Transverse colon (tissue), 4 donors: ENCODE results near the gene IQSEC2. TPM values are rescaled to one million over a fixed set of nuclear protein-coding genes. Genes with fewer than 3 reads are reported as not detected.
A peak's percentile ranks its signal among the peaks of the same experiment; 100 is the strongest.

ENCODE experiments used
- DNase-seq: peaks from one replicate; pipeline ENCODE4 v3.0.0-alpha.2; 2019
- H3K27ac ChIP-seq, 4 donors: fragments of 200-600 bp; sonication (generic); 2 replicates each; pipeline ENCODE4 v1.5.1; 2016 to 2018; ENCODE audit warnings: inconsistent platforms in 4 of 4
- H3K27me3 ChIP-seq: fragments of 200-600 bp; sonication (generic); 2 replicates; pipeline ENCODE4 v1.5.1; 2017; ENCODE audit warnings: inconsistent platforms
- H3K36me3 ChIP-seq, 4 donors: fragments of 200-600 bp; sonication (generic); 2 replicates each; pipeline ENCODE4 v1.5.1; 2017 to 2019; ENCODE audit warnings: inconsistent platforms in 4 of 4
- H3K4me1 ChIP-seq, 4 donors: fragments of 200-600 bp; sonication (generic); 2 replicates each; pipeline ENCODE4 v1.5.1; 2017 to 2020; ENCODE audit warnings: inconsistent platforms in 4 of 4
- H3K4me3 ChIP-seq, 4 donors: fragments of 200-600 bp; sonication (generic); 1 replicate in 1 of 4; 2 replicates in 3 of 4; pipeline versions ENCODE4 v1.5.1 to v1.6.1; 2017 to 2019; ENCODE audit warnings: inconsistent platforms in 4 of 4
- H3K9me3 ChIP-seq, 2 donors: fragments of 200-600 bp; sonication (generic); 2 replicates each; pipeline ENCODE4 v1.5.1; 2017 to 2019; ENCODE audit warnings: inconsistent platforms in 2 of 2
- EP300 ChIP-seq: sonication (generic); formaldehyde crosslinking; IDR thresholded peaks from one replicate; pipeline ENCODE4 v1.6.1; 2017; ENCODE audit warnings: antibody characterized with exemption, low read depth
- POLR2A ChIP-seq: fragments of 450-650 bp; IDR thresholded peaks from one replicate; pipeline ENCODE4 v1.6.1; 2016; ENCODE audit warnings: antibody characterized with exemption, mild to moderate bottlenecking, moderate library complexity
- POLR2AphosphoS5 ChIP-seq, 3 donors: sonication (generic); formaldehyde crosslinking; IDR thresholded peaks; one replicate each; pipeline ENCODE4 v1.6.1; 2016; ENCODE audit warnings: antibody characterized with exemption in 3 of 3
- WGBS, 2 donors: methylation state at CpG; one replicate each; pipeline ENCODE4 v1.1.5; 2018; ENCODE audit warnings: low coverage in 1 of 2; 5-methylcytosine and 5-hydroxymethylcytosine counted together
- in situ Hi-C, 4 donors: fragments of 200-750 bp; cut with MboI; loops; one replicate each; pipeline versions ENCODE4 v1.15.0 to v1.15.1; 2017; ENCODE audit warnings: low sequenced_read_pairs in 3 of 4, low pct_ligation_motif_present in 1 of 4, low pct_unique_long_range_greater_than_20kb in 1 of 4
- intact Hi-C: fragments of 100-400 bp; cut with DNase I; formaldehyde crosslinking; loops from one replicate; pipeline ENCODE4 v1.15.1; 2023; ENCODE audit warnings: low total_unique reads
- total RNA-seq, 4 donors: library from RNA; depleted of rRNA; stranded (reverse); fragments of >200 nt; gene quantifications; one replicate each; pipeline ENCODE4 v1.1.0, GENCODE V29; 2016
- TF ChIP-seq, protein P1 (sequence below), 5 experiments: fragments of 200-600 bp in 3 of 5; fragments of 450-650 bp in 2 of 5; sonication (generic) in 3 of 5; IDR thresholded peaks; 1 replicate in 2 of 5; 2 replicates in 3 of 5; pipeline ENCODE4 v1.5.1; 2016 to 2017; ENCODE audit warnings: antibody characterized with exemption in 5 of 5, inconsistent platforms in 3 of 5, mild to moderate bottlenecking in 2 of 5, moderate library complexity in 1 of 5

Gene IQSEC2
- total RNA-seq, 4 donors from 2014 or later = 41.2 to 104 (median 46.3) TPM

DNA sequence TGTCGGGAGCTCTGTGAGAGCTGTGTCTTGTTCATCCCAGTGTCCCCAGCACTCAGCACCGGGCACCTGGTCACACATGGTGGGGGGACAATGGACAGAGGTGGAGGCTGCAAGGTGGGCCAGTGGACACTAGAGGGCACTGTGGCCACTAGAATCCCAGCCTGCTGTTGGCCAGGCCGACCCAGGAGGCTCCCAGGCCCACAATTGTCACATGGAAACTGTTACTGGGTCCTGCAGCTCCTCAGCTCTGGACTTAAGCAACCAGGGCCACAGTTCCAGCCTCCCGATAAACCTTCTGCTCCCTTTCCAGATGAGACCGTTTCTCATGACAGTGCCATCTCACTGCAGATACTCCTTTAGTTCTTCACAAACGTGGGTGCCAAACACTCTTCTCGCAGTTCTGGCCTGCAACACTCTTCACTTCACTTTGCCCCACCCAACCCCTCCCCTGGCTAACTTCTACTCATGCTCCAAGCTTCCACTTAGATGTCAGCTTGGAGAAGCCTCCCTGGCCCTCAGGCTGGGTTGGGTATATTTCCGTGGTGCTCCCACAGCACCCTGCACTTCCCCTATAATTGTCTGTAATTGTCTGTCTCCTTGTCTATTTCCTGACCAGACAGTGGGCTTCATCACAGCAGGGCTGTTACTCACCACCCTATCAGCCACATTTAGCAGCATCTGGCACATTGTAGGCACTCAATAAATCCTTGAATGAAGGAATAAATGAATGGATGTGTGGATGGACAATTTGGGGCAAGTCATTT lies 3.5 kb upstream of the IQSEC2 start:
- in situ Hi-C loops (no loop called here), intact Hi-C loops (no loop called here)
- H3K27ac ChIP-seq = no peak overlapping the region
- WGBS, 2 donors = 41% methylated on average over 7 of the region's 8 CpGs; no CpG with 5 or more reads in 1 of the 2 donors
- no peaks in the 10 kb centered on the region for H3K27me3 ChIP-seq
- TF ChIP-seq, protein P1, sequence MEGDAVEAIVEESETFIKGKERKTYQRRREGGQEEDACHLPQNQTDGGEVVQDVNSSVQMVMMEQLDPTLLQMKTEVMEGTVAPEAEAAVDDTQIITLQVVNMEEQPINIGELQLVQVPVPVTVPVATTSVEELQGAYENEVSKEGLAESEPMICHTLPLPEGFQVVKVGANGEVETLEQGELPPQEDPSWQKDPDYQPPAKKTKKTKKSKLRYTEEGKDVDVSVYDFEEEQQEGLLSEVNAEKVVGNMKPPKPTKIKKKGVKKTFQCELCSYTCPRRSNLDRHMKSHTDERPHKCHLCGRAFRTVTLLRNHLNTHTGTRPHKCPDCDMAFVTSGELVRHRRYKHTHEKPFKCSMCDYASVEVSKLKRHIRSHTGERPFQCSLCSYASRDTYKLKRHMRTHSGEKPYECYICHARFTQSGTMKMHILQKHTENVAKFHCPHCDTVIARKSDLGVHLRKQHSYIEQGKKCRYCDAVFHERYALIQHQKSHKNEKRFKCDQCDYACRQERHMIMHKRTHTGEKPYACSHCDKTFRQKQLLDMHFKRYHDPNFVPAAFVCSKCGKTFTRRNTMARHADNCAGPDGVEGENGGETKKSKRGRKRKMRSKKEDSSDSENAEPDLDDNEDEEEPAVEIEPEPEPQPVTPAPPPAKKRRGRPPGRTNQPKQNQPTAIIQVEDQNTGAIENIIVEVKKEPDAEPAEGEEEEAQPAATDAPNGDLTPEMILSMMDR (IDR thresholded peaks at IDR 0.05) = peak; percentile 56 to 82 (median 68)
- TF ChIP-seq POLR2AphosphoS5 (IDR thresholded peaks at IDR 0.05) (no peak), EP300 (no peak), POLR2A (no peak)
- H3K4me3 ChIP-seq = no peak overlapping the region
- no peaks in the 10 kb centered on the region for H3K9me3 ChIP-seq
- peak; percentile 71 for DNase-seq
- no peaks in the 10 kb centered on the region for H3K36me3 ChIP-seq
- peaks cover 12 to 61% (median 31%) of the 10 kb centered on the region in 4 donors for H3K4me1 ChIP-seq

DNA sequence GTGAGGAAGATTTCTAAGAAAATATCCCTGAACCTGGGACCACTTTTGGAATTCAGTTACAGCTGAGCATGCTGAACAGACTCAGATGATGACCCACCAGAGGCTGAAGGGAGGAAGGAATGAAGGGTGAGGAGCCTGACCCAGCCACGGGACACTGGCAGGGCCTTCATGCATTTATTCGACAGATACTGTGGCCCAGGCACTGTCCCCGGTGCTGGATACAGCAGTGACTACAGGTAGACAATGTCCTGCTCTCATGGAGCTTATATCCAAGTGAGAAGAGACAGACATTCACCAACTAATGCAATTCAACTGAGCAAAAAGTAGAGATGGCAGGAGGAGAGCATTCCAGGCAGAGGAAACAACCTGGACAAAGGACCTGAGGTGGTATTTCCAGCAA lies 2.2 kb upstream of the IQSEC2 start:
- Histone ChIP-seq H3K36me3 (no peaks in the 10 kb centered on the region), H3K27me3 (no peaks in the 10 kb centered on the region), H3K27ac (no peak overlapping the region), H3K4me1 (peaks cover 12 to 67% (median 31%) of the 10 kb centered on the region in 4 donors), H3K4me3 (no peak overlapping the region), H3K9me3 (no peaks in the 10 kb centered on the region)
- 73% methylated on average over 3 of the region's 3 CpGs; no CpG with 5 or more reads in 1 of the 2 donors for WGBS, 2 donors
- intact Hi-C loops = no loop called here
- no peak for DNase-seq
- in situ Hi-C loops = no loop called here
- TF ChIP-seq EP300 (no peak), POLR2AphosphoS5 (IDR thresholded peaks at IDR 0.05) (no peak), POLR2A (no peak)
- TF ChIP-seq, protein P1 (IDR thresholded peaks at IDR 0.05) = no peak

DNA sequence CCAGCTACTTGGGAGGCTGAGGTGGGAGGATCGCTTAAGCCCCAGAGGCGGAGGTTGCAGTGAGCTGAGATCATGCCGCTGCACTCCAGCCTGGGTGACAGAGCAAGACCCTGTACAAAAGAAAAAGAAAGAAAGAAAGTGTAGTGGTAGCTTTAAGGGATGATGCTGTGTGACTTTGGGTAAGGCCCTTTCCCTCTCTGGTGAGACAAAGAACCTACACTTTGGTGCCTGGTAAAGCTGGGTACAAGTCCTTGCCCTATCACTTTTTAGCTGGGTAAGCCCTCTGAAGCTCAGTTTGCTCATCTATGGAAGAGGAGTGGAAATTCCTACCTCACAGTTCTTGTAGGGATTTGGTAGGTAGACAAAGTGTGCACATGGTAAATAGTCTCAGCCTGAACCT lies 1.7 kb upstream of the IQSEC2 start:
- Histone ChIP-seq H3K36me3 (no peaks in the 10 kb centered on the region), H3K9me3 (no peaks in the 10 kb centered on the region), H3K4me1 (peaks cover 12 to 63% (median 30%) of the 10 kb centered on the region in 4 donors), H3K4me3 (no peak overlapping the region), H3K27ac (peak overlapping the region in 1 of 4 donors; percentile 81), H3K27me3 (no peaks in the 10 kb centered on the region)
- WGBS, 2 donors = 92 to 100% methylated on average over 1 to 3 of the region's 3 CpGs
- no peak for DNase-seq
- in situ Hi-C loops (no loop called here), intact Hi-C loops (no loop called here)
- TF ChIP-seq EP300 (no peak), POLR2AphosphoS5 (IDR thresholded peaks at IDR 0.05) (no peak), POLR2A (no peak)
- TF ChIP-seq, protein P1 (IDR thresholded peaks at IDR 0.05) = no peak

DNA sequence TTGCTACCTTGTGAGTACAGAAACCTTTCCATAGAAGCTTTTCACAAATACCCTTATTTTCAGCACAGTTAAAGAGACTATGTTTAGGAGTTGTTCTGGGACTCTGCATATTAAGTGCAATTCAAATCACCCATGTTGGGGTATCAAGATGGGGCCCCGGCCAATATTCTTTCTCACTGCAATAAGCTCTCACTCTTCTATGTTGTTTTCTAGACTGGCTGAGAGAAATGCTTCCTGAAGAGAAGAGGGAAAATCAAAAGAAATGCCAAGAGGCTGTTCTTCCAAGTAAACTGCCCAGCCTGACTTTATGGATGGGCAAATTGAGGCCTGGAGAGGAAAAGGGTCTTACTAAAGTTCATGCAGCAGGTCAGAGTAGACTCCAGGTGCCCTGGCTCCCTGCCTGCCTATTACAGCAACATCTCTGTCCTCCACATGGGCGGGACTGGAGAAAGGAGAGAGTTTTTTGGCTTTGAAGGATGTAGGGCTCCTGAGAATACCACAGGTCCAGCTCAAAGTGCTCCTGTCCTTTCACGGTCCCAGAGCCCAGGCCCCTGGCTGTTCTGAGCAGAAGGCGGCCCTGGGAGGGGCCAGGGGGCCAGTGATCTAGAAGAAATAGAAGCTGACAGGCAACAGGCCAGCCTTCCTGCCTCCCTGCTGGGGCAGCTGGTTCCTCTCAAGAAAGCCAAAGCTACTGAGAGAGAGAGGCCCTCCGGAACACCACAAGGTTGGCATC lies 745 bp upstream of the IQSEC2 start:
- DNase-seq = no peak
- Histone ChIP-seq H3K4me3 (no peak overlapping the region), H3K36me3 (no peaks in the 10 kb centered on the region), H3K4me1 (peaks cover 9 to 53% (median 21%) of the 10 kb centered on the region in 4 donors), H3K27ac (peak overlapping the region; percentile 81 to 89 (median 84)), H3K9me3 (no peaks in the 10 kb centered on the region), H3K27me3 (no peaks in the 10 kb centered on the region)
- 50% methylated on average over 5 of the region's 5 CpGs; no CpG with 5 or more reads in 1 of the 2 donors for WGBS, 2 donors
- in situ Hi-C loops = no loop called here
- TF ChIP-seq POLR2A (no peak), POLR2AphosphoS5 (IDR thresholded peaks at IDR 0.05) (no peak), EP300 (no peak)
- TF ChIP-seq, protein P1 (IDR thresholded peaks at IDR 0.05) = no peak
- intact Hi-C loops = no loop called here
